H1 (cell line): ENCODE data around the gene NDUFB6.
"Not testable (repeated sequence)": the region's sequence is repeated elsewhere in the genome, so short reads cannot be mapped to it uniquely, and the experiment has no call there.

Experiments used
- HDAC6 ChIP-seq: IDR thresholded peaks from one replicate; pipeline ENCODE4 v1.7.1; 2012; ENCODE audit warnings: low read depth, mild to moderate bottlenecking, inconsistent platforms, low read length, moderate library complexity
- KDM1A ChIP-seq: fragments of 200-600, 300-600 bp; sonication (generic); IDR thresholded peaks from 2 replicates; pipeline ENCODE4 v1.7.1; 2016; ENCODE audit warnings: mild to moderate bottlenecking, low read length, borderline replicate concordance
- POLR2A ChIP-seq, 2 experiments: IDR thresholded peaks; 1 replicate in 1 of 2; 2 replicates in 1 of 2; pipeline ENCODE4 v1.6.1; 2011; ENCODE audit warnings: low read depth in 2 of 2, low read length in 2 of 2, mild to moderate bottlenecking in 2 of 2; ENCODE audit errors: control extremely low read depth in 1 of 2
- SRF ChIP-seq: IDR thresholded peaks from 2 replicates; pipeline ENCODE4 v1.6.1; 2011; ENCODE audit warnings: mild to moderate bottlenecking, low read depth, low read length, moderate library complexity

DNA sequence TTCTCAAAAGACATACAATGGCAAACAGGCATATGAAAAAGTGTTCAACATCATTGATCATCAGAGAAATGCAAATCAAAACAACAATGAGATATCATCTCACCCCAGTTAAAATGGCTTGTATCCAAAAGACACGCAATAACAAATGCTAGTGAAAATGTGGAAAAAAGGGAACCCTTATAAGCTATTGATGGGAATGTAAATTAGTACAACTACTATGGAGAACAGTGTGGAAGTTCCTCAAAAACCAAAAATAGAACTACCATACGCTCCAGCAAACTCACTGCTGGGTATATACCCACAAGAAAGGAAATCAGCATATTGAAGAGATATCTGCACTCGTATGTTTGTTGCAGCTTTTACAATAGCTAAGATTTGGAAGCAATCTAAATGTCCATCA, 26.1 kb upstream of the NDUFB6 start:
- TF ChIP-seq POLR2A (IDR thresholded peaks at IDR 0.05; ENCODE audit: control extremely low read depth in 1 of 2, low read depth in 2 of 2, low read length in 2 of 2); SRF; HDAC6; KDM1A: not testable (repeated sequence)
